ENCODE results near the gene FGF7.
"Not testable (repeated sequence)": the region's sequence is repeated elsewhere in the genome, so short reads cannot be mapped to it uniquely, and the experiment has no call there.

Gene FGF7

DNA sequence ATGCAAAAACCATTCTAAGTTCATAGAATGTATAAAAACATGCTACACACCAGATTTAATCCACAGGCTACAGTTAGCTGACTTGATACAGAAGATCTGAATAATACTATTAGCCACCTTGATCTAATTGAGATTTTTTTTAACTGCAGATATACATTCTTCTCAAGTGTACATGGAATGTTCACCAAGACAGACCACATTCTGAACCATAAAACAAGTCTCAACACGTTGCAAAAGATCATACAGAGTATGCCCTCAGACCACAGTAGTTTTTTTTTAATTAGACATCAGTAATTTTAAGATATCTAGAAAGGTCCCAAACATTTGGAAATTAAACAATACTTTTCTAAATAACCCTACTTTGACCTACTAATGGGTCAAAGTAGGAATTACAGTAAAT is 83.3 kb downstream of the FGF7 start:
- H3K79me2 ChIP-seq (ENCODE audit: low read length): no peaks in the 10 kb centered on the region
- no peaks in the 10 kb centered on the region for H3K36me3 ChIP-seq (replicated peaks; ENCODE audit: insufficient read depth, low read length)
- no peaks in the 10 kb centered on the region for H3K9me3 ChIP-seq (replicated peaks; ENCODE audit: insufficient read depth, low read length)
- H3K27me3 ChIP-seq (replicated peaks; ENCODE audit: insufficient read depth, low read length): no peaks in the 10 kb centered on the region
- no peak overlapping the region for H3K4me2 ChIP-seq (ENCODE audit: low read depth, low read length)
- DNase-seq: no peak
- no peak overlapping the region for H3K9ac ChIP-seq (ENCODE audit: low read length)
- no peaks in the 10 kb centered on the region for H3F3A ChIP-seq (ENCODE audit: insufficient read depth, low read length)
- H4K20me1 ChIP-seq (ENCODE audit: insufficient read depth, low read length): no peaks in the 10 kb centered on the region
- H2AFZ ChIP-seq (ENCODE audit: low read length): no peak overlapping the region
- H3K27ac ChIP-seq (ENCODE audit: low read length): no peak overlapping the region
- TF ChIP-seq EZH2 (optimal IDR thresholded peaks at IDR 0.05; ENCODE audit: low read depth, low read length) (no peak), EZH2phosphoT487 (IDR thresholded peaks at IDR 0.05; ENCODE audit: low read length) (no peak)
- TF ChIP-seq, protein P1, sequence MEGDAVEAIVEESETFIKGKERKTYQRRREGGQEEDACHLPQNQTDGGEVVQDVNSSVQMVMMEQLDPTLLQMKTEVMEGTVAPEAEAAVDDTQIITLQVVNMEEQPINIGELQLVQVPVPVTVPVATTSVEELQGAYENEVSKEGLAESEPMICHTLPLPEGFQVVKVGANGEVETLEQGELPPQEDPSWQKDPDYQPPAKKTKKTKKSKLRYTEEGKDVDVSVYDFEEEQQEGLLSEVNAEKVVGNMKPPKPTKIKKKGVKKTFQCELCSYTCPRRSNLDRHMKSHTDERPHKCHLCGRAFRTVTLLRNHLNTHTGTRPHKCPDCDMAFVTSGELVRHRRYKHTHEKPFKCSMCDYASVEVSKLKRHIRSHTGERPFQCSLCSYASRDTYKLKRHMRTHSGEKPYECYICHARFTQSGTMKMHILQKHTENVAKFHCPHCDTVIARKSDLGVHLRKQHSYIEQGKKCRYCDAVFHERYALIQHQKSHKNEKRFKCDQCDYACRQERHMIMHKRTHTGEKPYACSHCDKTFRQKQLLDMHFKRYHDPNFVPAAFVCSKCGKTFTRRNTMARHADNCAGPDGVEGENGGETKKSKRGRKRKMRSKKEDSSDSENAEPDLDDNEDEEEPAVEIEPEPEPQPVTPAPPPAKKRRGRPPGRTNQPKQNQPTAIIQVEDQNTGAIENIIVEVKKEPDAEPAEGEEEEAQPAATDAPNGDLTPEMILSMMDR (IDR thresholded peaks at IDR 0.05; ENCODE audit: low read length): no peak
- H3K4me3 ChIP-seq (ENCODE audit: low read length): no peak overlapping the region
- H3K9me2 ChIP-seq (replicated peaks; ENCODE audit: insufficient read depth, low read length): no peaks in the 10 kb centered on the region
- no peaks in the 10 kb centered on the region for H3K4me1 ChIP-seq (ENCODE audit: low read length)

DNA sequence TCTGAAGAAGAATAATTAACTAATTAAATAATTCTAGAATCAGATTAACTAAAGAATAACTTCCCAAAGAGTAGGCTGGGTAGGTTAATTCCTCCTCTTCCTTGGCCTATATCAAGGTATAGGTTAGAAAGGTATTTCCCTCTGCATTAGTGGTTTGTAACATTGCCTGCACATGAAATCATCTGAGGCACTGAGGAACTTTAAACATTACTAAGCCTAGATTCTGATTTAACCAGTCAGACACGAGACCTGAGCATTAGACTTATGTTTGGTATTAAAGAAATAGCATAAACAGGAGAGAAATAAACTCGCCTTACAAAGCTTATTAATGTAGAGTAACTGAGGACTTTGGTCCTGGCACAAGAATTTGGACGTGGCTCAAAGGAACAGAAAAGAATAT is 84.2 kb downstream of the FGF7 start:
- Histone ChIP-seq H3K79me2 (ENCODE audit: low read length) (no peaks in the 10 kb centered on the region), H3K9me3 (replicated peaks; ENCODE audit: insufficient read depth, low read length) (no peaks in the 10 kb centered on the region), H3K9ac (ENCODE audit: low read length) (no peak overlapping the region), H3K4me1 (ENCODE audit: low read length) (no peaks in the 10 kb centered on the region), H3K27ac (ENCODE audit: low read length) (no peak overlapping the region), H3K9me2 (replicated peaks; ENCODE audit: insufficient read depth, low read length) (no peaks in the 10 kb centered on the region), H3K36me3 (replicated peaks; ENCODE audit: insufficient read depth, low read length) (no peaks in the 10 kb centered on the region), H3K4me2 (ENCODE audit: low read depth, low read length) (no peak overlapping the region), H4K20me1 (ENCODE audit: insufficient read depth, low read length) (no peaks in the 10 kb centered on the region), H3K27me3 (replicated peaks; ENCODE audit: insufficient read depth, low read length) (no peaks in the 10 kb centered on the region), H3K4me3 (ENCODE audit: low read length) (no peak overlapping the region), H3F3A (ENCODE audit: insufficient read depth, low read length) (no peaks in the 10 kb centered on the region), H2AFZ (ENCODE audit: low read length) (no peak overlapping the region)
- no peak for DNase-seq
- TF ChIP-seq EZH2 (optimal IDR thresholded peaks at IDR 0.05; ENCODE audit: low read depth, low read length) (no peak), EZH2phosphoT487 (IDR thresholded peaks at IDR 0.05; ENCODE audit: low read length) (no peak)

GRCh38 chr15:49512739-49513138 is 89.7 kb downstream of the FGF7 start:
- not testable (repeated sequence) for H3K27ac ChIP-seq (ENCODE audit: low read length); H3K36me3 ChIP-seq (replicated peaks; ENCODE audit: insufficient read depth, low read length); H2AFZ ChIP-seq (ENCODE audit: low read length); H3K79me2 ChIP-seq (ENCODE audit: low read length); H3K9me3 ChIP-seq (replicated peaks; ENCODE audit: insufficient read depth, low read length); H3K27me3 ChIP-seq (replicated peaks; ENCODE audit: insufficient read depth, low read length); H3K4me2 ChIP-seq (ENCODE audit: low read depth, low read length); H3K4me3 ChIP-seq (ENCODE audit: low read length); H3K4me1 ChIP-seq (ENCODE audit: low read length); H3K9ac ChIP-seq (ENCODE audit: low read length); H4K20me1 ChIP-seq (ENCODE audit: insufficient read depth, low read length); DNase-seq; H3K9me2 ChIP-seq (replicated peaks; ENCODE audit: insufficient read depth, low read length); H3F3A ChIP-seq (ENCODE audit: insufficient read depth, low read length)

GRCh38 chr15:49521802-49522201 is 98.8 kb downstream of the FGF7 start:
- Histone ChIP-seq H3K9me2 (replicated peaks; ENCODE audit: insufficient read depth, low read length) (no peaks in the 10 kb centered on the region), H3K4me2 (ENCODE audit: low read depth, low read length) (no peak overlapping the region), H3K9me3 (replicated peaks; ENCODE audit: insufficient read depth, low read length) (no peaks in the 10 kb centered on the region), H3K4me3 (ENCODE audit: low read length) (no peak overlapping the region), H3K9ac (ENCODE audit: low read length) (no peak overlapping the region), H3F3A (ENCODE audit: insufficient read depth, low read length) (no peaks in the 10 kb centered on the region), H3K27me3 (replicated peaks; ENCODE audit: insufficient read depth, low read length) (no peaks in the 10 kb centered on the region), H3K79me2 (ENCODE audit: low read length) (no peaks in the 10 kb centered on the region), H3K4me1 (ENCODE audit: low read length) (no peaks in the 10 kb centered on the region), H4K20me1 (ENCODE audit: insufficient read depth, low read length) (no peaks in the 10 kb centered on the region), H2AFZ (ENCODE audit: low read length) (no peak overlapping the region), H3K36me3 (replicated peaks; ENCODE audit: insufficient read depth, low read length) (no peaks in the 10 kb centered on the region), H3K27ac (ENCODE audit: low read length) (no peak overlapping the region)
- no peak for TF ChIP-seq EZH2phosphoT487 (IDR thresholded peaks at IDR 0.05; ENCODE audit: low read length)
- TF ChIP-seq, protein P1 (IDR thresholded peaks at IDR 0.05; ENCODE audit: low read length): peak; percentile 38
- DNase-seq: no peak

All from MM.1S (cell line).